ENCODE data around the gene STK38.
"Not testable (repeated sequence)": the region's sequence is repeated elsewhere in the genome, so short reads cannot be mapped to it uniquely, and the experiment has no call there.

The STK38 gene

GRCh38 chr6:36546920-36547645 is at the start of gene STK38:
TSS of gene STK38 (minus strand) at chr6:36547479. CDS start at chr6:36540202, 7,277 bp downstream.
- DNase-seq (ENCODE audit: low read depth) = peak; percentile 28

GRCh38 chr6:36596356-36596755 is 49.1 kb upstream of the STK38 start:
- no peak for DNase-seq (ENCODE audit: low read depth)

GRCh38 chr6:36594816-36595643 is 47.8 kb upstream of the STK38 start:
- DNase-seq (ENCODE audit: low read depth) = no peak

- DNase-seq (ENCODE audit: low read depth) = peak; percentile 82
Observed at GRCh38 chr6:36594029-36594815, 46.9 kb upstream of the STK38 start, which contains the start of gene SRSF3. TSS of gene SRSF3 (plus strand) at chr6:36594362. CDS start at chr6:36596763, 2,401 bp downstream.

GRCh38 chr6:36593569-36594028 is 46.3 kb upstream of the STK38 start:
- DNase-seq (ENCODE audit: low read depth) = no peak

GRCh38 chr6:36592221-36592655 is 45.0 kb upstream of the STK38 start:
- DNase-seq (ENCODE audit: low read depth) = no peak

GRCh38 chr6:36590237-36590636 is 43.0 kb upstream of the STK38 start:
- no peak for DNase-seq (ENCODE audit: low read depth)

- DNase-seq (ENCODE audit: low read depth) = not testable (repeated sequence)
Observed at GRCh38 chr6:36589025-36589400, 41.7 kb upstream of the STK38 start.

- DNase-seq (ENCODE audit: low read depth) = no peak
Observed at GRCh38 chr6:36586606-36587005, 39.3 kb upstream of the STK38 start.

GRCh38 chr6:36581716-36582115 is 34.4 kb upstream of the STK38 start:
- DNase-seq (ENCODE audit: low read depth) = no peak

GRCh38 chr6:36580184-36580526 is 32.9 kb upstream of the STK38 start:
- no peak for DNase-seq (ENCODE audit: low read depth)

- DNase-seq (ENCODE audit: low read depth) = no peak
Observed at GRCh38 chr6:36578431-36578830, 31.2 kb upstream of the STK38 start.

GRCh38 chr6:36578030-36578429 is 30.8 kb upstream of the STK38 start:
- DNase-seq (ENCODE audit: low read depth) = no peak

- DNase-seq (ENCODE audit: low read depth) = peak; percentile 71
Observed at GRCh38 chr6:36577301-36577700, 30.0 kb upstream of the STK38 start.

GRCh38 chr6:36576578-36576977 is 29.3 kb upstream of the STK38 start:
- DNase-seq (ENCODE audit: low read depth) = no peak

- no peak for DNase-seq (ENCODE audit: low read depth)
Observed at GRCh38 chr6:36574679-36575078, 27.4 kb upstream of the STK38 start.

GRCh38 chr6:36572353-36573311 is 25.4 kb upstream of the STK38 start:
- DNase-seq (ENCODE audit: low read depth) = peak; percentile 20

GRCh38 chr6:36571122-36572043 is 24.1 kb upstream of the STK38 start:
- no peak for DNase-seq (ENCODE audit: low read depth)

- DNase-seq (ENCODE audit: low read depth) = no peak
Observed at GRCh38 chr6:36570264-36570663, 23.0 kb upstream of the STK38 start.

- DNase-seq (ENCODE audit: low read depth) = no peak
Observed at GRCh38 chr6:36566418-36566905, 19.2 kb upstream of the STK38 start.
